Endothelial cell of umbilical vein (primary cell): ENCODE measurements around the gene FAM131B. TPM values are rescaled to one million over a fixed set of nuclear protein-coding genes. Genes with fewer than 3 reads are reported as not detected.

Experiments used
- BruUV-seq: library from RNA; stranded (reverse); fragments of 400-500 nt; replicated peaks from 2 replicates; lab custom pipeline; 2021; lab: Mats Ljungman, UMichigan
- CTCF ChIA-PET: fragments of 300-600, 350-600 bp; sonication (Branson Sonifier 250); formaldehyde crosslinking; loops from one replicate; lab custom pipeline; 2021; ENCODE audit warnings: antibody characterized with exemption, inconsistent platforms; lab: Charles Lee
- POLR2A ChIA-PET: fragments of 300-600, 350-600 bp; sonication (Branson Sonifier 250); formaldehyde crosslinking; loops from one replicate; lab custom pipeline; 2021; ENCODE audit warnings: antibody characterized with exemption, inconsistent platforms; lab: Charles Lee
- DNase-seq: peaks from one replicate; pipeline ENCODE4 v3.0.0-alpha.2; 2011; ENCODE audit warnings: low read depth, low spot score
- FAIRE-seq: peaks from 2 replicates; lab custom pipeline; 2011; peaks lifted over from hg19 to GRCh38; lab: Jason Lieb, UNC
- H2AFZ ChIP-seq: 2 replicates; pipeline ENCODE4 v1.6.0; 2012; ENCODE audit warnings: low read depth, low read length, control low read depth, inconsistent platforms
- H3K27ac ChIP-seq: 2 replicates; pipeline ENCODE4 v1.5.1; 2011; ENCODE audit warnings: low read depth, mild to moderate bottlenecking, control low read depth, low read length, moderate library complexity; ENCODE audit not compliant: insufficient read depth
- H3K27me3 ChIP-seq, 2 experiments: 2 replicates each; pipeline versions ENCODE4 v1.6.0 to v1.6.1; 2011; ENCODE audit warnings: low read length in 2 of 2, mixed read lengths in 1 of 2; ENCODE audit not compliant: control insufficient read depth in 2 of 2, insufficient read depth in 2 of 2
- H3K36me3 ChIP-seq, 2 experiments: 2 replicates in 1 of 2; 3 replicates in 1 of 2; pipeline ENCODE4 v1.5.1; 2011; ENCODE audit warnings: low read length in 2 of 2, mild to moderate bottlenecking in 1 of 2, moderate library complexity in 1 of 2; ENCODE audit not compliant: control insufficient read depth in 2 of 2, insufficient read depth in 2 of 2; ENCODE audit errors: extremely low read depth in 1 of 2
- H3K4me1 ChIP-seq: 3 replicates; pipeline ENCODE4 v1.5.1; 2011; ENCODE audit warnings: mild to moderate bottlenecking, low read length; ENCODE audit not compliant: control insufficient read depth, insufficient read depth; ENCODE audit errors: extremely low read depth
- H3K4me2 ChIP-seq: 2 replicates; pipeline ENCODE4 v1.6.1; 2011; ENCODE audit warnings: low read length, control low read depth, mixed read lengths; ENCODE audit not compliant: insufficient read depth
- H3K4me3 ChIP-seq, 3 experiments: fragments of 200-600 bp in 1 of 3; sonication (generic), shearing (Covaris generic) in 1 of 3; replicated peaks in 1 of 3; 2 replicates each; pipeline ENCODE4 v1.5.1; 2011 to 2016; ENCODE audit warnings: control low read depth in 3 of 3, low read length in 3 of 3, mild to moderate bottlenecking in 2 of 3, inconsistent platforms in 1 of 3, low read depth in 1 of 3, moderate library complexity in 1 of 3; ENCODE audit not compliant: insufficient read depth in 1 of 3
- H3K79me2 ChIP-seq: 2 replicates; pipeline ENCODE4 v1.6.0; 2012; ENCODE audit warnings: low read length, inconsistent platforms; ENCODE audit not compliant: control insufficient read depth, insufficient read depth
- H3K9ac ChIP-seq: replicated peaks from 2 replicates; pipeline ENCODE3; 2011; ENCODE audit warnings: low read length, control low read depth; ENCODE audit not compliant: insufficient read depth; ENCODE audit errors: extremely low read depth
- H3K9me1 ChIP-seq: replicated peaks from 3 replicates; pipeline ENCODE4 v1.6.0; 2011; ENCODE audit warnings: mild to moderate bottlenecking, low read length; ENCODE audit not compliant: control insufficient read depth, insufficient read depth; ENCODE audit errors: extremely low read depth
- H3K9me3 ChIP-seq: replicated peaks from 2 replicates; pipeline ENCODE4 v1.5.1; 2012; ENCODE audit warnings: low read length, inconsistent platforms; ENCODE audit not compliant: control insufficient read depth, insufficient read depth
- H4K20me1 ChIP-seq: replicated peaks from 2 replicates; pipeline ENCODE3; 2011; ENCODE audit warnings: mild to moderate bottlenecking, low read length; ENCODE audit not compliant: control insufficient read depth, insufficient read depth; ENCODE audit errors: extremely low read depth
- EZH2 ChIP-seq: IDR thresholded peaks from 2 replicates; pipeline ENCODE4 v1.6.1; 2012; ENCODE audit warnings: borderline replicate concordance, low read depth, mild to moderate bottlenecking, moderate library complexity, low read length, inconsistent platforms; ENCODE audit not compliant: severe bottlenecking
- FOS ChIP-seq: IDR thresholded peaks from 2 replicates; pipeline ENCODE4 v1.6.1; 2011; ENCODE audit warnings: mild to moderate bottlenecking, low read length, moderate library complexity, borderline replicate concordance; ENCODE audit not compliant: insufficient read depth
- GATA2 ChIP-seq: IDR thresholded peaks from 2 replicates; pipeline ENCODE4 v1.7.0; 2011; ENCODE audit warnings: low read depth, mild to moderate bottlenecking, moderate library complexity, mixed read lengths, low read length; ENCODE audit not compliant: insufficient read length, insufficient read depth
- JUN ChIP-seq: IDR thresholded peaks from 2 replicates; pipeline ENCODE4 v1.6.1; 2011; ENCODE audit warnings: borderline replicate concordance, low read depth; ENCODE audit not compliant: insufficient read length, insufficient read depth
- MAX ChIP-seq: IDR thresholded peaks from 2 replicates; pipeline ENCODE4 v1.6.1; 2011; ENCODE audit not compliant: insufficient read depth, insufficient read length
- MYC ChIP-seq: IDR thresholded peaks from one replicate; pipeline ENCODE4 v1.6.1; 2011; ENCODE audit warnings: mild to moderate bottlenecking, low read depth, low read length
- POLR2A ChIP-seq: IDR thresholded peaks from 2 replicates; pipeline ENCODE4 v1.6.1; 2012; ENCODE audit warnings: low read depth, mild to moderate bottlenecking, control low read depth, low read length
- POLR2AphosphoS5 ChIP-seq: IDR thresholded peaks from 2 replicates; pipeline ENCODE4 v1.6.1; 2012; ENCODE audit warnings: low read depth, mild to moderate bottlenecking, control low read depth, low read length, moderate library complexity; ENCODE audit not compliant: insufficient read depth
- dilution Hi-C: fragments of 300-500 bp; cut with MboI; formaldehyde crosslinking; loops from one replicate; pipeline ENCODE4 v1.15.0; 2019; ENCODE audit warnings: low sequenced_read_pairs; ENCODE audit not compliant: extremely low pct_ligation_motif_present
- intact Hi-C: fragments of 100-400 bp; cut with micrococcal nuclease; formaldehyde crosslinking; loops from one replicate; pipeline ENCODE4 v1.10.0; 2022
- polyA plus RNA-seq, 4 experiments: library from polyadenylated mRNA; depleted of rRNA in 3 of 4; stranded (reverse) in 3 of 4; unstranded in 1 of 4; fragments of >200 nt; gene quantifications; 2 replicates each; pipeline versions ENCODE4 v1.2.1 to v1.2.3, GENCODE V29; 2011 to 2012; ENCODE audit warnings: missing spikeins in 1 of 4
- total RNA-seq: library from RNA; stranded (reverse); gene quantifications from 2 replicates; pipeline ENCODE4 v1.2.3, GENCODE V29; 2021
- TF ChIP-seq, protein P1 (sequence below), 2 donors: IDR thresholded peaks; 1 replicate in 1 of 2; 2 replicates in 1 of 2; pipeline ENCODE4 v1.5.1; 2011; ENCODE audit warnings: low read length in 2 of 2, mild to moderate bottlenecking in 2 of 2, moderate library complexity in 2 of 2, control low read depth in 1 of 2, inconsistent platforms in 1 of 2, low read depth in 1 of 2; ENCODE audit not compliant: insufficient read depth in 1 of 2; ENCODE audit errors: extremely low read depth in 1 of 2

The FAM131B gene
- total and polyA plus RNA-seq, 2 donors (not counting 3 experiments of a cell fraction or from before 2014, with no cell fraction given) = 1.6 to 1.8 TPM

DNA sequence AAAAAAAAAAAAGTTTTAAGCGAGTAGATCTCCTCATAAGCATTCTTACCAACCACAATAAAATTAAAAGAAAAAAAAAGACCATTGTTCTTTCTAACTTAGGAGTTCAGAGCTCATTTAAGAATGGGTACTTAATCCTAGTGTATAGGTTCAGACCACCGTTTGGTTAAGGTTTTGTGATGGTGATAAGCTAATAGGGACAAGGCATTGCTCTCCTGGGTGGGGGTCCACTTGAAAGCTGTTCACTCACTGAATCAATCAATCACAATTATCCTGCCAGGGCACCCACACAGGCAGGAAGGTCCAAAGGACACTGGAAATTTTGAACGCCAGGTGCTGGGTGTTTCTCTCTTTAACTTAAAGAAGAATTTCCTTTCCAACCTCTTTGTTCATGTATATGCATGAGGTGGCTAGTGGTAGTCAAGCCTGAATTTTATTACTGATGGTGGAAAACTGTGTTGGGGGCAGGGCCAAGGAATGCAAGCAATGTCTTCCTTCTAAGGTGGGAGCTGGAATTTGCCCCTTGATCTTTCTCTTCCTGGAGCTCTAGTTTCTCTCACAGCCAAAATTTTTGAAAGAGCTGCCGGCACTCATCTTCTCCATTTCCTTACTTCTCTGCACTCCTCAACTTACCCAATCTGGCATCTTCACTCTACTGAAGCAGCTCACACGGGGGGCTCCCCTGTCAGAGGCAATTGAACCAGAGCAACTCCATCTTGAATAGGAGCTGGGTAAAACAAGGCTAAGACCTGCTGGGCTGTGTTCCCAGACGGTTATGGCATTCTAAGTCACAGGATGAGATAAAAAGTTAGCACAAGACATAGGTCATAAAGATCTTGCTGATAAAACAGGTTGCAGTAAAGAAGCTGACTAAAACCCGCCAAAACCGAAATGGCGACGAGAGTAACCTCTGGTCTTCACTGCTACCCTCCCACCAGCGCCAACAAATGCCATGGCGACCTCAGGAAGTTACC, 7.5 kb upstream of the FAM131B start:
- H3K4me1 ChIP-seq = peaks cover 18% of the 10 kb centered on the region
- no TSS peak for BruUV-seq
- H3K9me1 ChIP-seq = no peaks in the 10 kb centered on the region
- dilution Hi-C loops = no loop called here
- peak; percentile 33 for TF ChIP-seq GATA2
- TF ChIP-seq, protein P1, sequence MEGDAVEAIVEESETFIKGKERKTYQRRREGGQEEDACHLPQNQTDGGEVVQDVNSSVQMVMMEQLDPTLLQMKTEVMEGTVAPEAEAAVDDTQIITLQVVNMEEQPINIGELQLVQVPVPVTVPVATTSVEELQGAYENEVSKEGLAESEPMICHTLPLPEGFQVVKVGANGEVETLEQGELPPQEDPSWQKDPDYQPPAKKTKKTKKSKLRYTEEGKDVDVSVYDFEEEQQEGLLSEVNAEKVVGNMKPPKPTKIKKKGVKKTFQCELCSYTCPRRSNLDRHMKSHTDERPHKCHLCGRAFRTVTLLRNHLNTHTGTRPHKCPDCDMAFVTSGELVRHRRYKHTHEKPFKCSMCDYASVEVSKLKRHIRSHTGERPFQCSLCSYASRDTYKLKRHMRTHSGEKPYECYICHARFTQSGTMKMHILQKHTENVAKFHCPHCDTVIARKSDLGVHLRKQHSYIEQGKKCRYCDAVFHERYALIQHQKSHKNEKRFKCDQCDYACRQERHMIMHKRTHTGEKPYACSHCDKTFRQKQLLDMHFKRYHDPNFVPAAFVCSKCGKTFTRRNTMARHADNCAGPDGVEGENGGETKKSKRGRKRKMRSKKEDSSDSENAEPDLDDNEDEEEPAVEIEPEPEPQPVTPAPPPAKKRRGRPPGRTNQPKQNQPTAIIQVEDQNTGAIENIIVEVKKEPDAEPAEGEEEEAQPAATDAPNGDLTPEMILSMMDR (IDR thresholded peaks at IDR 0.05; ENCODE audit: extremely low read depth in 1 of 2, insufficient read depth in 1 of 2, low read depth in 1 of 2, low read length in 2 of 2) = no peak
- no peaks in the 10 kb centered on the region for H3K79me2 ChIP-seq
- no peak overlapping the region for H3K4me2 ChIP-seq
- no peak overlapping the region for H3K4me3 ChIP-seq
- no peak for FAIRE-seq
- peaks cover 0 to 8% of the 10 kb centered on the region in 2 experiments for H3K27me3 ChIP-seq
- no peak overlapping the region for H2AFZ ChIP-seq
- no peaks in the 10 kb centered on the region for H4K20me1 ChIP-seq
- H3K9me3 ChIP-seq = no peaks in the 10 kb centered on the region
- no peak overlapping the region for H3K27ac ChIP-seq
- no peak overlapping the region for H3K9ac ChIP-seq
- ChIA-PET CTCF (interaction anchor here (0.6 to 2.7 kb wide), 5 partner anchors 10 to 129 kb away, joined by 3 to 21 read pairs (median 4); no protein-coding TSS in a partner anchor), POLR2A (interaction anchor here (0.6 to 1.0 kb wide), 2 partner anchors 10 to 61 kb away, joined by 3 to 5 read pairs; no protein-coding TSS in a partner anchor)
- H3K36me3 ChIP-seq = no peaks in the 10 kb centered on the region
- intact Hi-C loops = loop anchor here (2.0 kb wide), 1 partner anchor 21 kb away; no protein-coding TSS in a partner anchor
- DNase-seq = no peak

DNA sequence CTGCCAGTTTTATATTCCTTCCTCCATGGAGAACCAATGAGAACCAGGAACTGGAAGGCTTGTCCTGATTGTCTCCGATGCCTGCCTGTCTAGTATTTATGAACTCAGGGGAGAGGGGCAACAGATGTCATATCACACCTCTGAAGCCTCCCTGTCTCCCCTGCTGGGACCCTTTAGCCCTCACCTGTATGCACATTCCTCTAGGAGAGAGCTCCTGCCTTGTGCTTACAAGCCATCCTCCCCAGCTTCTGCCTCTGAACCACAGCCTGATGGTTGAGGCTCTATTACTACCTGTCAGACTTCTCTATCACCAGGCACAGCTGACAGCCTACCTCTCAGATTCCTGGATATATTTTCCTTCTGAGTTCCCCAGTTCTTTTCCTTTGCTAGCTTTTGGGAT, 5.9 kb upstream of the FAM131B start:
- Histone ChIP-seq H3K4me2 (no peak overlapping the region), H3K4me1 (peaks cover 17% of the 10 kb centered on the region), H3K4me3 (no peak overlapping the region), H4K20me1 (no peaks in the 10 kb centered on the region), H3K9me1 (no peaks in the 10 kb centered on the region), H3K27ac (no peak overlapping the region), H3K27me3 (peaks cover 13 to 23% of the 10 kb centered on the region in 2 experiments), H3K9ac (no peak overlapping the region), H3K9me3 (no peaks in the 10 kb centered on the region), H3K36me3 (no peaks in the 10 kb centered on the region), H3K79me2 (no peaks in the 10 kb centered on the region), H2AFZ (no peak overlapping the region)
- ChIA-PET CTCF (interaction anchor here (1.0 to 2.7 kb wide), 5 partner anchors 8 to 128 kb away, joined by 3 to 21 read pairs (median 4); no protein-coding TSS in a partner anchor), POLR2A (no interaction called here)
- dilution Hi-C loops (no loop called here), intact Hi-C loops (no loop called here)
- DNase-seq = no peak
- BruUV-seq = no TSS peak
- FAIRE-seq = no peak
- TF ChIP-seq FOS (no peak), POLR2AphosphoS5 (no peak), POLR2A (no peak), EZH2 (no peak), MAX (no peak), JUN (no peak), MYC (no peak), GATA2 (no peak)
- TF ChIP-seq, protein P1 (IDR thresholded peaks at IDR 0.05; ENCODE audit: extremely low read depth in 1 of 2, insufficient read depth in 1 of 2, low read depth in 1 of 2, low read length in 2 of 2) = no peak
